Cardiac muscle cell (in vitro differentiated cells and primary cell): Measurements from ENCODE around the gene TMEM208. TPM values are rescaled to one million over a fixed set of nuclear protein-coding genes. Genes with fewer than 3 reads are reported as not detected.
A peak's percentile ranks its signal among the peaks of the same experiment; 100 is the strongest.

Experiments used
- DNase-seq, 2 donors: peaks; one replicate each; pipeline versions ENCODE4 v3.0.0 to v3.0.0-alpha.2; 2010 to 2017; ENCODE audit warnings: low read depth in 1 of 2, low spot score in 1 of 2
- H3K27ac ChIP-seq: fragments of 200-600 bp; sonication (generic); 2 replicates; pipeline ENCODE4 v1.5.1; 2016
- H3K27me3 ChIP-seq: fragments of 200-600 bp; sonication (generic); 2 replicates; pipeline ENCODE4 v1.6.0; 2016; ENCODE audit warnings: control low read depth
- H3K36me3 ChIP-seq: fragments of 200-600 bp; sonication (generic); 2 replicates; pipeline ENCODE4 v1.5.1; 2016; ENCODE audit warnings: control low read depth
- H3K4me1 ChIP-seq: fragments of 200-600 bp; sonication (generic); 2 replicates; pipeline ENCODE4 v1.8.1; 2017; ENCODE audit warnings: low read depth, mild to moderate bottlenecking, mixed run types
- H3K4me3 ChIP-seq: fragments of 200-600 bp; sonication (generic); 2 replicates; pipeline ENCODE4 v1.5.1; 2016; ENCODE audit warnings: mild to moderate bottlenecking
- H3K9me3 ChIP-seq: fragments of 200-600 bp; sonication (generic); 2 replicates; pipeline ENCODE4 v1.5.1; 2017; ENCODE audit warnings: low read depth, mild to moderate bottlenecking, control low read depth
- CTCF ChIP-seq: IDR thresholded peaks from 2 replicates; pipeline ENCODE4 v1.5.1; 2012; ENCODE audit warnings: low read depth, mild to moderate bottlenecking, low read length
- polyA plus RNA-seq: library from polyadenylated mRNA; unstranded; fragments of >200 nt; fragmentation: Nextera tagmentation; extraction: Ambion mirVana; gene quantifications from 2 replicates; pipeline ENCODE4 v1.2.1, GENCODE V29; 2016
- total RNA-seq: library from RNA; depleted of rRNA; stranded (reverse); fragments of >200 nt; gene quantifications from 2 replicates; pipeline ENCODE4 v1.2.3, GENCODE V29; 2016

TMEM208 gene
- total and polyA plus RNA-seq, 2 experiments from 2014 or later = 29.6 to 89.0 TPM

DNA sequence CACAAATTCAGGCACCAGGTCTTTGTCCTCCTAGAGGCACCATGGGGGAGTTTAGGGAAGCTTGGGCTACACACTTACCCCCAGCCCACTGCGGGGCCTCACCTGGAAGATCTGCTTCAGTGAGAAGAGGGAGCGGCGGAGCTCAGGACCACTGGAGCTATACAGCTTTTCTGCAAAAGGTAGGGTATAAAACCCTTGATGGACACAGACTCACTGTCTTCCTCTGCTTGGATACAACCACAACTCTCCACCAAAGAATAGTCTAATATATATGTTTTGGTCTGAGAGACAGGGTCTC lies 11.3 kb downstream of the TMEM208 start:
- H3K27me3 ChIP-seq = no peaks in the 10 kb centered on the region
- no peak overlapping the region for H3K27ac ChIP-seq
- no peaks in the 10 kb centered on the region for H3K4me1 ChIP-seq
- no peak overlapping the region for H3K4me3 ChIP-seq
- TF ChIP-seq CTCF = no peak
- no peak for DNase-seq
- peaks cover 5% of the 10 kb centered on the region for H3K36me3 ChIP-seq
- H3K9me3 ChIP-seq = no peaks in the 10 kb centered on the region

- DNase-seq = no peak
- no peaks in the 10 kb centered on the region for H3K9me3 ChIP-seq
- no peak for TF ChIP-seq CTCF
- H3K27me3 ChIP-seq = no peaks in the 10 kb centered on the region
- H3K4me3 ChIP-seq = no peak overlapping the region
- H3K36me3 ChIP-seq = peaks cover 5% of the 10 kb centered on the region
- H3K27ac ChIP-seq = no peak overlapping the region
- H3K4me1 ChIP-seq = no peaks in the 10 kb centered on the region
Measured at GRCh38 chr16:67238806-67239470, 12.0 kb downstream of the TMEM208 start.

DNA sequence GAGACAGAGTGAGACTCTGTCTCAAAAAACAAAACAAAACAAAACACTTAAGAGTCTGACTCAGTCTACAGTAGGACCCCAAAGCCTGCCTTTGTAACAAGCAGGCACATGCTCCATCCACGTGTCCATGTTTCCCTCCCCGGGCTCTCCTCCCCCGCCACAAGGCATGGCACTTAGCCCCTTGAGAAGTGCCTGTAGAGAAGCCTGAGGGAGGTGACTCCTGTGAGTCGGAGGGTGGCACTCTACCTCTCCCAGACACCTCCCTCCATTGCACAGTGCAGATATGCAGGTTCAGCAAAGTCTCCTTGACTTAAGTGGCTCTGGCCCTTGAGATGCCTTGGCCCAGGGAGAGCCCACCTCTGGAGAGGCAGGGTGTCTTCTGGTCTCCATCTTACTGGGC lies 13.6 kb downstream of the TMEM208 start:
- no peak for TF ChIP-seq CTCF
- H3K27ac ChIP-seq = no peak overlapping the region
- no peak for DNase-seq
- peaks cover 5% of the 10 kb centered on the region for H3K36me3 ChIP-seq
- no peak overlapping the region for H3K4me3 ChIP-seq
- H3K27me3 ChIP-seq = no peaks in the 10 kb centered on the region
- no peaks in the 10 kb centered on the region for H3K4me1 ChIP-seq
- H3K9me3 ChIP-seq = no peaks in the 10 kb centered on the region

- Histone ChIP-seq H3K4me1 (no peaks in the 10 kb centered on the region), H3K4me3 (no peak overlapping the region), H3K36me3 (peaks cover 5% of the 10 kb centered on the region), H3K9me3 (no peaks in the 10 kb centered on the region), H3K27me3 (no peaks in the 10 kb centered on the region), H3K27ac (no peak overlapping the region)
- peak in 1 of 2 donors; percentile 77 for DNase-seq
- TF ChIP-seq CTCF = no peak
Measured at GRCh38 chr16:67241008-67241900, 14.3 kb downstream of the TMEM208 start.

- Histone ChIP-seq H3K4me3 (no peak overlapping the region), H3K36me3 (peaks cover 5% of the 10 kb centered on the region), H3K4me1 (no peaks in the 10 kb centered on the region), H3K27me3 (no peaks in the 10 kb centered on the region), H3K9me3 (no peaks in the 10 kb centered on the region), H3K27ac (no peak overlapping the region)
- no peak for TF ChIP-seq CTCF
- no peak for DNase-seq
Measured at GRCh38 chr16:67242138-67242730, 15.3 kb downstream of the TMEM208 start.
